NT2/D1 (cell line): ENCODE results near the gene GPALPP1.

ENCODE experiments used
- SUZ12 ChIP-seq: IDR thresholded peaks from 2 replicates; pipeline ENCODE4 v1.6.1; 2011; ENCODE audit not compliant: insufficient read length, insufficient read depth; ENCODE audit errors: extremely low read depth
- YY1 ChIP-seq: IDR thresholded peaks from 2 replicates; pipeline ENCODE4 v1.6.1; 2011; ENCODE audit not compliant: insufficient read length, insufficient read depth
- ZNF274 ChIP-seq: IDR thresholded peaks from 2 replicates; pipeline ENCODE4 v1.6.1; 2011; ENCODE audit warnings: mild to moderate bottlenecking, low read depth, low read length

GRCh38 chr13:45055198-45055901 lies 66.0 kb downstream of the GPALPP1 start:
- TF ChIP-seq SUZ12 (no peak), YY1 (no peak), ZNF274 (no peak)
